H1 (cell line): ENCODE results near the gene DLST. TPM values are rescaled to one million over a fixed set of nuclear protein-coding genes. Genes with fewer than 3 reads are reported as not detected.
A peak's percentile ranks its signal among the peaks of the same experiment; 100 is the strongest.

Experiments used
- CTCF ChIA-PET: fragments of 300-600 bp; sonication (Branson Sonifier 250); formaldehyde crosslinking; loops from one replicate; lab custom pipeline; 2021; ENCODE audit not compliant: partially characterized antibody; lab: Charles Lee
- POLR2A ChIA-PET: fragments of 300-600 bp; sonication (Branson Sonifier 250); formaldehyde crosslinking; loops from one replicate; lab custom pipeline; 2021; ENCODE audit warnings: inconsistent platforms; ENCODE audit not compliant: partially characterized antibody; lab: Charles Lee
- DNase-seq, 2 experiments: peaks; one replicate each; pipeline versions ENCODE4 v3.0.0 to v3.0.0-alpha.2; 2010 to 2022; ENCODE audit warnings: low spot score in 2 of 2, low read depth in 1 of 2, mixed read lengths in 1 of 2
- FAIRE-seq: peaks from 2 replicates; lab custom pipeline; 2011; peaks lifted over from hg19 to GRCh38; lab: Jason Lieb, UNC
- H2AFZ ChIP-seq: 2 replicates; pipeline ENCODE4 v1.8.1; 2012; ENCODE audit warnings: low read length, inconsistent platforms
- H2AK5ac ChIP-seq: 2 replicates; pipeline ENCODE4 v1.6.1; 2013; ENCODE audit warnings: low read depth, low read length
- H2BK120ac ChIP-seq: replicated peaks from 2 replicates; pipeline ENCODE3; 2013; ENCODE audit warnings: low read depth, low read length, inconsistent platforms
- H2BK12ac ChIP-seq: 2 replicates; pipeline ENCODE4 v1.6.1; 2013; ENCODE audit warnings: low read depth, low read length
- H2BK15ac ChIP-seq: 2 replicates; pipeline ENCODE4 v1.6.1; 2013; ENCODE audit warnings: low read length
- H2BK20ac ChIP-seq: 2 replicates; pipeline ENCODE4 v1.6.1; 2013; ENCODE audit warnings: low read length
- H2BK5ac ChIP-seq: 2 replicates; pipeline ENCODE4 v1.6.1; 2013; ENCODE audit warnings: low read depth, low read length
- H3K14ac ChIP-seq: 2 replicates; pipeline ENCODE4 v1.6.1; 2013; ENCODE audit warnings: inconsistent platforms; ENCODE audit not compliant: insufficient read length
- H3K18ac ChIP-seq: 2 replicates; pipeline ENCODE4 v1.6.1; 2013; ENCODE audit warnings: low read length; ENCODE audit errors: extremely low read depth
- H3K23ac ChIP-seq: 2 replicates; pipeline ENCODE4 v1.6.1; 2013; ENCODE audit warnings: inconsistent platforms; ENCODE audit not compliant: insufficient read length
- H3K23me2 ChIP-seq: 2 replicates; pipeline ENCODE4 v1.6.1; 2013; ENCODE audit warnings: low read depth, low read length
- H3K27ac ChIP-seq: 2 replicates; pipeline ENCODE4 v1.6.1; 2011; ENCODE audit warnings: low read depth, low read length, inconsistent platforms
- H3K27me3 ChIP-seq, 4 experiments: replicated peaks in 1 of 4; 1 replicate in 1 of 4; 2 replicates in 3 of 4; pipeline versions ENCODE4 v1.6.1 to v1.8.1; 2011 to 2013; ENCODE audit warnings: low read length in 3 of 4, mild to moderate bottlenecking in 3 of 4, inconsistent platforms in 2 of 4, mixed read lengths in 2 of 4, moderate library complexity in 1 of 4; ENCODE audit not compliant: control insufficient read depth in 3 of 4, insufficient read depth in 3 of 4; ENCODE audit errors: extremely low read depth in 1 of 4
- H3K36me3 ChIP-seq, 4 experiments: 2 replicates each; pipeline versions ENCODE4 v1.6.1 to v1.8.1; 2011 to 2013; ENCODE audit warnings: mild to moderate bottlenecking in 4 of 4, low read length in 3 of 4, moderate library complexity in 2 of 4, control low read depth in 1 of 4, inconsistent platforms in 1 of 4; ENCODE audit not compliant: insufficient read depth in 4 of 4, control insufficient read depth in 2 of 4
- H3K4ac ChIP-seq: replicated peaks from 2 replicates; pipeline ENCODE3; 2013; ENCODE audit warnings: low read length, low read depth, mixed read lengths, inconsistent platforms; ENCODE audit not compliant: insufficient read length
- H3K4me1 ChIP-seq, 4 experiments: replicated peaks in 1 of 4; 1 replicate in 1 of 4; 2 replicates in 3 of 4; pipeline versions ENCODE4 v1.6.1 to v1.8.1; 2011 to 2013; ENCODE audit warnings: low read length in 3 of 4, inconsistent platforms in 2 of 4, mixed read lengths in 1 of 4; ENCODE audit not compliant: insufficient read depth in 4 of 4, control insufficient read depth in 3 of 4
- H3K4me2 ChIP-seq, 2 experiments: 2 replicates each; pipeline versions ENCODE4 v1.6.1 to v1.8.1; 2011 to 2013; ENCODE audit warnings: low read depth in 2 of 2, low read length in 2 of 2, control low read depth in 1 of 2, inconsistent platforms in 1 of 2, mild to moderate bottlenecking in 1 of 2; ENCODE audit not compliant: insufficient read depth in 1 of 2
- H3K4me3 ChIP-seq, 4 experiments: fragments of 200-600, 300-600 bp in 1 of 4; sonication (generic), shearing (Covaris generic), sonication (Bioruptor Twin) in 1 of 4; 2 replicates each; pipeline versions ENCODE4 v1.5.1 to v1.8.1; 2011 to 2016; ENCODE audit warnings: low read length in 4 of 4, low read depth in 3 of 4, control low read depth in 2 of 4, inconsistent platforms in 2 of 4, mild to moderate bottlenecking in 2 of 4, mixed read lengths in 1 of 4, moderate library complexity in 1 of 4; ENCODE audit not compliant: insufficient read depth in 2 of 4; ENCODE audit errors: extremely low read depth in 1 of 4
- H3K56ac ChIP-seq: replicated peaks from 2 replicates; pipeline ENCODE3; 2013; ENCODE audit warnings: low read depth, mild to moderate bottlenecking, mixed read lengths, low read length, inconsistent platforms; ENCODE audit not compliant: insufficient read length
- H3K79me1 ChIP-seq: 2 replicates; pipeline ENCODE4 v1.6.1; 2013; ENCODE audit warnings: low read depth, low read length, control low read depth
- H3K79me2 ChIP-seq, 2 experiments: 2 replicates each; pipeline versions ENCODE4 v1.6.1 to v1.8.1; 2012 to 2013; ENCODE audit warnings: low read length in 2 of 2, mild to moderate bottlenecking in 2 of 2, inconsistent platforms in 1 of 2; ENCODE audit not compliant: insufficient read depth in 2 of 2, control insufficient read depth in 1 of 2
- H3K9ac ChIP-seq, 4 experiments: replicated peaks in 1 of 4; 1 replicate in 1 of 4; 2 replicates in 3 of 4; pipeline versions ENCODE4 v1.6.1 to v1.8.1; 2011 to 2013; ENCODE audit warnings: low read depth in 3 of 4, low read length in 3 of 4, control low read depth in 2 of 4, mild to moderate bottlenecking in 2 of 4, moderate library complexity in 2 of 4, inconsistent platforms in 1 of 4; ENCODE audit errors: extremely low read depth in 1 of 4
- H3K9me3 ChIP-seq, 2 experiments: 2 replicates each; pipeline versions ENCODE4 v1.6.1 to v1.8.1; 2012 to 2013; ENCODE audit warnings: mild to moderate bottlenecking in 2 of 2, moderate library complexity in 2 of 2, control low read depth in 1 of 2, inconsistent platforms in 1 of 2, low read depth in 1 of 2, low read length in 1 of 2, mixed read lengths in 1 of 2; ENCODE audit not compliant: insufficient read depth in 2 of 2
- H4K20me1 ChIP-seq, 2 experiments: replicated peaks in 1 of 2; 2 replicates each; pipeline versions ENCODE3 to v1.8.1; 2011 to 2013; ENCODE audit warnings: inconsistent platforms in 2 of 2, low read length in 2 of 2, mild to moderate bottlenecking in 1 of 2; ENCODE audit not compliant: insufficient read depth in 2 of 2, control insufficient read depth in 1 of 2
- H4K5ac ChIP-seq: 2 replicates; pipeline ENCODE4 v1.6.1; 2013; ENCODE audit warnings: low read length, low read depth, mixed read lengths, inconsistent platforms; ENCODE audit not compliant: insufficient read length
- H4K8ac ChIP-seq: 2 replicates; pipeline ENCODE4 v1.8.0; 2013; ENCODE audit warnings: mild to moderate bottlenecking, moderate library complexity, low read length, inconsistent platforms; ENCODE audit not compliant: insufficient read depth; ENCODE audit errors: extremely low read depth
- H4K91ac ChIP-seq: replicated peaks from 2 replicates; pipeline ENCODE3; 2013; ENCODE audit warnings: low read length, mixed read lengths, inconsistent platforms; ENCODE audit not compliant: insufficient read length
- ASH2L ChIP-seq: fragments of 200-600, 300-600 bp; sonication (generic); IDR thresholded peaks from one replicate; pipeline ENCODE4 v1.7.1; 2017; ENCODE audit warnings: low read length
- ATF3 ChIP-seq: IDR thresholded peaks from 2 replicates; pipeline ENCODE4 v1.6.1; 2011; ENCODE audit warnings: low read depth, mild to moderate bottlenecking, low read length; ENCODE audit not compliant: insufficient read depth
- EGR1 ChIP-seq: IDR thresholded peaks from 2 replicates; pipeline ENCODE4 v1.6.1; 2011; ENCODE audit warnings: low read depth, low read length, borderline replicate concordance
- KDM4A ChIP-seq: IDR thresholded peaks from one replicate; pipeline ENCODE4 v1.7.1; 2012; ENCODE audit warnings: low read depth, mild to moderate bottlenecking, moderate library complexity, low read length, inconsistent platforms; ENCODE audit not compliant: severe bottlenecking
- RFX5 ChIP-seq: IDR thresholded peaks from 2 replicates; pipeline ENCODE4 v1.6.1; 2011; ENCODE audit warnings: low read depth, low read length, improper control_type of control experiment, borderline replicate concordance
- SAP30 ChIP-seq: fragments of 300-600 bp; sonication (generic); IDR thresholded peaks from 2 replicates; pipeline ENCODE4 v1.7.1; 2012; ENCODE audit warnings: low read length, moderate library complexity, mild to moderate bottlenecking, inconsistent platforms; ENCODE audit not compliant: insufficient read depth, insufficient replicate concordance
- SIN3A ChIP-seq, 2 experiments: IDR thresholded peaks in 1 of 2; conservative IDR thresholded peaks in 1 of 2; 2 replicates each; pipeline ENCODE4 v1.6.1; 2011 to 2012; ENCODE audit warnings: low read length in 2 of 2, improper control_type of control experiment in 1 of 2, low read depth in 1 of 2, mild to moderate bottlenecking in 1 of 2
- SP1 ChIP-seq: IDR thresholded peaks from 2 replicates; pipeline ENCODE4 v1.6.1; 2011; ENCODE audit warnings: low read depth, low read length
- ZNF274 ChIP-seq: IDR thresholded peaks from 2 replicates; pipeline ENCODE4 v1.7.0; 2012; ENCODE audit warnings: low read length, borderline replicate concordance; ENCODE audit errors: extremely low read depth
- WGBS, 2 experiments: shearing (Covaris generic) in 1 of 2; methylation state at CpG; one replicate each; pipeline versions ENCODE4 v1.1.6 to v1.1.7; 2013 to 2015; ENCODE audit warnings: low lambda C conversion rate in 2 of 2, mixed read lengths in 2 of 2, inconsistent platforms in 1 of 2, low coverage in 1 of 2, missing lambda C conversion rate in 1 of 2; ENCODE audit not compliant: insufficient replicate concordance in 2 of 2, insufficient coverage in 1 of 2, insufficient read length in 1 of 2; ENCODE audit errors: extremely low coverage in 1 of 2, missing lambda C conversion rate in 1 of 2; 5-methylcytosine and 5-hydroxymethylcytosine counted together
- polyA plus RNA-seq, 7 experiments: library from polyadenylated mRNA; depleted of rRNA in 3 of 7; stranded (reverse) in 5 of 7; unstranded in 2 of 7; fragments of >200 nt in 5 of 7; fragments of 200-250 nt in 2 of 7; gene quantifications; 1 replicate in 5 of 7; 2 replicates in 1 of 7; 4 replicates in 1 of 7; pipeline versions ENCODE4 v1.2.1 to v1.2.3, GENCODE V29; 2011 to 2013; ENCODE audit warnings: missing spikeins in 2 of 7, mixed read lengths in 2 of 7
- total RNA-seq: library from RNA; stranded (reverse); fragmentation: NEBNext Ultra II Directional; extraction: Animal tissue kit (Norgen Biotek cat#: 25700); gene quantifications from 2 replicates; pipeline ENCODE4 v1.2.1, GENCODE V29; 2021

Gene DLST
- total and polyA plus RNA-seq, 2 of the 8 experiments (the other 6 are each of a cell fraction or from before 2014, with no cell fraction given) = 96.5 to 117 TPM

DNA sequence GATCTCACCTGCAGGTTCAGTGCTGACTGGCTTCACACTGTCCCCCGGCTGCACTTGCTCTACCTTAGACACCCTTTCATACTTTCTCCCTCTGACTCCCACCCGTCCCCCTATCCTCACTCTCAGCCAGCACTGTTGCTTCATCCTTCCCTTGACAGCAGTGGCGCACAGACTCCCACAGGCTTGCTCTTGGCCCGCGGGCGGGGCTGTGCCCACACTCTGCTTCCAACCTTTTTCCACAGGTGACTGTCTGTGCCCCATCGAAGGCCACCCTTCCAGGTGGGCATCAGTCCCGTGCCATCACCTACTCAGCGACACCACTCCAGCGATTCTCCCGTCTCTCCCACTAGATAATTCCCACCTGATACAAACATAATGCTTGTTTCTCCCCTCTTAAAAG, 42.3 kb downstream of the DLST start:
- H2BK12ac ChIP-seq = no peak overlapping the region
- FAIRE-seq (no peak), DNase-seq (no peak)
- ChIA-PET POLR2A (interaction anchor here (1.3 to 3.6 kb wide), 5 partner anchors 11 to 21 kb away, joined by 4 to 16 read pairs (median 12); no protein-coding TSS in a partner anchor), CTCF (interaction anchor here (1.5 to 2.5 kb wide), 4 partner anchors 10 to 64 kb away, joined by 4 to 15 read pairs (median 6); no protein-coding TSS in a partner anchor)
- H4K5ac ChIP-seq = no peak overlapping the region
- H2BK20ac ChIP-seq = no peak overlapping the region
- H2BK5ac ChIP-seq = no peak overlapping the region
- 0 out of 7 replicates have a peak, but pooled peaks cover 0 to 2% (median 0%) of the 10 kb centered on the region in 4 experiments for H3K27me3 ChIP-seq
- no peak overlapping the region for H3K56ac ChIP-seq
- TF ChIP-seq SAP30 (no peak), ASH2L (no peak), EGR1 (no peak), ATF3 (no peak), SP1 (no peak), ZNF274 (no peak), RFX5 (no peak), KDM4A (no peak), SIN3A (conservative IDR thresholded peaks at IDR 0.05 in 1 of 2, IDR thresholded peaks at IDR 0.05 in 1 of 2; ENCODE audit: low read depth in 1 of 2, low read length in 2 of 2) (no peak)
- H3K4me1 ChIP-seq = no peaks in the 10 kb centered on the region
- no peak overlapping the region for H2BK120ac ChIP-seq
- no peaks in the 10 kb centered on the region for H3K79me1 ChIP-seq
- H3K36me3 ChIP-seq = peaks cover 0 to 3% (median 0%) of the 10 kb centered on the region in 4 experiments; a peak in 3 of 8 replicates
- no peak overlapping the region for H3K9ac ChIP-seq
- H3K14ac ChIP-seq = no peak overlapping the region
- peak overlapping the region; percentile 72; the same call in 1 of the 2 replicates for H2BK15ac ChIP-seq
- no peak overlapping the region for H3K4ac ChIP-seq
- H3K79me2 ChIP-seq = no peaks in the 10 kb centered on the region
- no peak overlapping the region for H3K23ac ChIP-seq
- 89% methylated on average over 11 of the region's 11 CpGs; no CpG with 5 or more reads in 1 of the 2 experiments for WGBS, 2 experiments
- H3K4me2 ChIP-seq = peak overlapping the region in 1 of 2 experiments; percentile 61; a peak in 1 of 4 replicates
- H4K91ac ChIP-seq = no peak overlapping the region
- no peak overlapping the region for H3K27ac ChIP-seq
- H4K8ac ChIP-seq = peak overlapping the region; percentile 89
- H2AK5ac ChIP-seq = no peak overlapping the region
- H3K18ac ChIP-seq = no peak overlapping the region
- no peaks in the 10 kb centered on the region for H4K20me1 ChIP-seq
- H3K4me3 ChIP-seq = no peak overlapping the region
- peaks cover 2% of the 10 kb centered on the region; the same call in 1 of the 2 replicates for H3K23me2 ChIP-seq
- H2AFZ ChIP-seq = no peak overlapping the region
- no peaks in the 10 kb centered on the region for H3K9me3 ChIP-seq
